ENCODE measurements around the gene PAK4. TPM values are rescaled to one million over a fixed set of nuclear protein-coding genes. Genes with fewer than 3 reads are reported as not detected.
"Not testable (repeated sequence)": the region's sequence is repeated elsewhere in the genome, so short reads cannot be mapped to it uniquely, and the experiment has no call there.

The PAK4 gene
- total RNA-seq, 1 experiment from 2014 or later = 12.8 TPM

DNA sequence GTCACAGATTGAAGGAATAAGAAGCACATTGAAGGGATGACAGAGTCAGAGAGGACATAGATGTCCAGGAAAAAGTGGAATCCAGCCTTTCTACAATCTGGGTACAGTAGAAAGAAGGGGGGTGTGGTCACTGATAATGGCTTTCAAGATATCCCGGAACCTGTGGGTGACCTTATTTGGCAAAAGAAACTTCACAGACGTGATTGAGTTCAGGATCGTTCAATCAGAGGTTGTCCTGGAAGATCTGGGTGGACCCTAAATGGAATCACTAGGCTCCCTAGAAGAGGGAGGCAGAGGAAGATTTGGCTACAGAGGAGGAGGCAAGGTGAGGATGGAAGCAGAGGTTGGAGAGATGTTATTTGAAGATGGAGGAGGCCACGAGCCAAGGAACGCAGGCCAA is 91.5 kb downstream of the PAK4 start:
- in situ Hi-C loops (cut with HindIII; ENCODE audit: low sequenced_read_pairs) = no loop called here

DNA sequence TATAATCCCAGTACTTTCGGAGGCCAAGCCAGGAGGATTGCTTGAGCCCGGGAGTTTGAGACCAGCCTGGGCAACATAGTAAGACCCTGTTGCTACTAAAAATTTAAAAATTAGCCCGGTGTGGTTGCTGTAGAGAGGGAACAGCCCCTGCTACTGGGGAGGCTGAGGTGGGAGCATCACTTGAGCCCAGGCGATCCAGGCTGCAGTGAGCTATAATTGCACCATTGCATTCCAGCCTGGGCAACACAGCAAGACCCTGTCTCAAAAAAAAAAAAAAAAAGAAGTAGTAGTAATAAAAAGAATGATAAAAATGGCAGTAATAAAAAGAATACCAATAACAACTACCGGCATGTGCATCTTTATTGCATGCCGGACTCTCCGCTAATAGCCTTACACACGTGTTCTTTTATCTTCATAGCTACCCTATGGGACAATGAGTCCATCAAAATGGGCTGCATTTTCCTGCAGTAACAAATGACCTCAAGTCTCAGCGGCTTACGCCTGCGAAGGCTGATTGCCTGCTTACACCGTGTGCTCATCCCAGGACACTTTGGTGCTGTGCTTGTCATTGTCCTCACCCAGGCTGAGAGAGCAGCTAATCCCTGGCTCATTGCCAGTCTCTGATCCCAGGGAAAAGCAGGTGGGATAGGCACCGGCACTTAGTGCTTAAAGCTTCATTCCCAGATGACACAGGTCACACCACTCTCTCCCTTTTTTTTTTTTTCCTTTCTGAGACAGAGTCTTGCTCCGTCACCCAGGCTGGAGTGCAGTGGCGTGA is 92.8 kb downstream of the PAK4 start:
- in situ Hi-C loops (cut with HindIII; ENCODE audit: low sequenced_read_pairs) = no loop called here
- no peak for DNase-seq (ENCODE audit: low spot score)

More for the DNA sequence above, 91.5 kb downstream of the PAK4 start:
- no peak for DNase-seq (ENCODE audit: low spot score)

DNA sequence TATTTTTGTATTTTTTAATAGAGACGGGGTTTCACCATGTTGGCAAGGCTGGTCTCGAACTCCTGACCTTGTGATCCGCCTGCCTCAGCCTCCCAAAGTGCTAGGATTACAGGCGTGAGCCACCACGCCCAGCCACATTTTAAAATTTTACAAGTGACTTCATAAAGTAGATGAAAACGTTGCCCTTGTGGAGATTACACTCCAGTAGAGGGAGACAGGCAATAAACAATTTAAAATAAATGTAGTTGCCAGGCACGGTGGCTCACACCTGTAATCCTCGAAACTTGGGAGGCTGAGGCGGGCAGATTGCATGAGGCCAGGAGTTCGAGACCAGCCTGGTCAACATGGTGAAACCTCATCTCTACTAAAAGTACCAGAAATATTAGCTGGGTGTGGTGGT is 93.5 kb downstream of the PAK4 start:
- DNase-seq (ENCODE audit: low spot score); in situ Hi-C loops (cut with HindIII; ENCODE audit: low sequenced_read_pairs): not testable (repeated sequence)

DNA sequence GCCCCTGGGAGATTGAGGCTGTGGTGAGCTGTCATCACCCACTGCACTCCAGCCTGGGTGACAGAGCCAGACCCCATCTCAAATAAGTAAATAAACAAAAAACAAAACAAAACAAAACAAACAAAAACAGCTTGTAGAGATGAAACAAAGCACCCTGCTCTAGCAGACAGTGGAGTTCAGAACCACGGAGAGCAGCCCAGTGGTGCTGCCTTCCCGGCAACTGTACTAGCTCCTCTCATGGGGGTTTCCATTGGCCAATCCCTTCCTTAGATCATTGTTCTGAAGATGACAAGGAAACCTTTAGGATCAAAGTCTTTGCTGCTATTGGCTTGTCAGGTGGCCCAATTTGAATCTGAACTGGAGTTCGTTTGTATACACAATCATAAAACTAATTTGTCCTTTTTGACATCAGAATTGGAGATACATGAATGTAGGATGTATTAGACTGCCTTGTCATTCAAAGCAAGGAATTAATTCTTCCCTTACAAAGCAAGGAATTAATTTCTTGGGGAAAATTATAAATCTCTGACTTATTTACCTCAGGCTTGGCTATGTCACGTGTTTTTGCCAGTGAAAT is 98.2 kb downstream of the PAK4 start:
- DNase-seq (ENCODE audit: low spot score) = no peak

DNA sequence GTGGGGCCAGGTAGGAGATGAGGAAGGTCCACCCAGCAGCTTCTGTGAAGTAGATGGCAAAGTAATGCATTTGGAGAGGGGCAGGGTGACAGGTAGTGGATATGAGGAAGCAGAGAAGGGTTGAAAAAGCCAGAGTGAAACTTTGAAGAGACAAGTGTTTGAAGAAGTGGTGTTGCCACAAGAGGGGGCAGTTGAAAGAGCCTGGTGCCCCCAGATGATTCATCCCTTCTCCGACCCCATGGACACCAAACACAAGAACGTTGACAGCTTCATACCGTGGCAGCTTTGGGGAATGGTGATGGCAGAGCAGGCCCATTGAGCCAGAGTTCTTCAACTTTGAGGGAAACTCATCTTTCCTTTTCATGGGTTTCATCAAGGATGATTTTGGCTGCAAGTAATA is 99.3 kb downstream of the PAK4 start:
- in situ Hi-C loops (cut with HindIII; ENCODE audit: low sequenced_read_pairs) = no loop called here
- DNase-seq (ENCODE audit: low spot score) = no peak

More for the DNA sequence above, 98.2 kb downstream of the PAK4 start:
- in situ Hi-C loops (cut with HindIII; ENCODE audit: low sequenced_read_pairs) = no loop called here

Other genes with a start within 250 kb of the PAK4 start
- gene RINL, start 247.5 kb upstream of the PAK4 start, total RNA-seq (2014; rRNA removed; shearing (Covaris generic)) = 5.6 and 7.3 TPM in 2 replicates
- 114 and 122 TPM in 2 replicates for gene SIRT2, start 226.2 kb upstream of the PAK4 start, total RNA-seq (2014; rRNA removed; shearing (Covaris generic))
- gene NFKBIB, start 225.8 kb upstream of the PAK4 start, total RNA-seq (2014; rRNA removed; shearing (Covaris generic)) = 48.1 and 63.2 TPM in 2 replicates
- gene CCER2, start 213.6 kb upstream of the PAK4 start, total RNA-seq (2014; rRNA removed; shearing (Covaris generic)) = not detected in 2 replicates
- gene SARS2, start 195.0 kb upstream of the PAK4 start, total RNA-seq (2014; rRNA removed; shearing (Covaris generic)) = 34.2 and 43.0 TPM in 2 replicates
- gene MRPS12, start 194.8 kb upstream of the PAK4 start, total RNA-seq (2014; rRNA removed; shearing (Covaris generic)) = 105 and 161 TPM in 2 replicates
- 47.4 and 91.4 TPM in 2 replicates for gene FBXO17, start 150.0 kb upstream of the PAK4 start, total RNA-seq (2014; rRNA removed; shearing (Covaris generic))
- gene FBXO27, start 93.2 kb upstream of the PAK4 start, total RNA-seq (2014; rRNA removed; shearing (Covaris generic)) = 44.0 and 52.2 TPM in 2 replicates
- gene ACP7, start 41.4 kb upstream of the PAK4 start, total RNA-seq (2014; rRNA removed; shearing (Covaris generic)) = not detected in 2 replicates
- 1.7 and 4.5 TPM in 2 replicates for gene NCCRP1, start 71.2 kb downstream of the PAK4 start, total RNA-seq (2014; rRNA removed; shearing (Covaris generic))
- not detected in 2 replicates for gene SYCN, start 78.5 kb downstream of the PAK4 start, total RNA-seq (2014; rRNA removed; shearing (Covaris generic))
- not detected in 2 replicates for gene IFNL3, start 119.2 kb downstream of the PAK4 start, total RNA-seq (2014; rRNA removed; shearing (Covaris generic))
- not detected in 2 replicates for gene IFNL4, start 123.1 kb downstream of the PAK4 start, total RNA-seq (2014; rRNA removed; shearing (Covaris generic))
- gene IFNL2, start 142.6 kb downstream of the PAK4 start, total RNA-seq (2014; rRNA removed; shearing (Covaris generic)) = not detected in 2 replicates
- gene IFNL1, start 170.6 kb downstream of the PAK4 start, total RNA-seq (2014; rRNA removed; shearing (Covaris generic)) = not detected in 2 replicates
- 2.5 and 3.2 TPM in 2 replicates for gene LRFN1, start 195.1 kb downstream of the PAK4 start, total RNA-seq (2014; rRNA removed; shearing (Covaris generic))
- not detected in 2 replicates for gene GMFG, start 210.3 kb downstream of the PAK4 start, total RNA-seq (2014; rRNA removed; shearing (Covaris generic))
- 44.2 and 64.2 TPM in 2 replicates for gene SAMD4B, start 216.6 kb downstream of the PAK4 start, total RNA-seq (2014; rRNA removed; shearing (Covaris generic))

Data from G401 (cell line).